Fibroblast of the conjunctiva (primary cell): ENCODE measurements around the gene RBSN.
A peak's percentile ranks its signal among the peaks of the same experiment; 100 is the strongest.
"Not testable (repeated sequence)": the region's sequence is repeated elsewhere in the genome, so short reads cannot be mapped to it uniquely, and the experiment has no call there.

Experiments
- DNase-seq: peaks from one replicate; pipeline ENCODE4 v3.0.0-alpha.2; 2010; ENCODE audit warnings: low read depth

The RBSN gene

GRCh38 chr3:15098503-15099363 is at the start of gene RBSN:
RBSN (minus strand) TSS chr3:15099148; CDS start chr3:15096120, 3,028 bp downstream.
- peak; percentile 85 for DNase-seq

DNA sequence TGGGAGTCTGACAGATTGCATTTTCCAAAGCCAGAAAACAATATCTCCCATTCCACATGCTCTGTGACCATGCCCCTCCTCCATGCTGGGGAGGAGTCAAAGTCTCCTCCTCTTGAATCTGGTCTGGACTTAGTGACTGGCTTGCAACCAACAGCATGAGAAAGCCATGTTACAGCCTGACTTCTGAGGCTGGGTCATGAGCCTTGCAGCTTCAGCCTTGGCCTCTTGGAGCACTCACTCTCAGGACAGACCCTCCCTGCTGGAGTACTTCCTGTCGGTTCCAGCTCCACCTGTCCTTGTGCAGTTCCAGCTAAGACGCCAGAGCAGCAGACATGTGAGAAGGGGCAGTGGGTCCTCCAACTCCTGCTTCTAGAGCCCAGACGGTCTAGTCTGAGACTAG is 49.7 kb upstream of the RBSN start:
- DNase-seq: peak; percentile 3

DNA sequence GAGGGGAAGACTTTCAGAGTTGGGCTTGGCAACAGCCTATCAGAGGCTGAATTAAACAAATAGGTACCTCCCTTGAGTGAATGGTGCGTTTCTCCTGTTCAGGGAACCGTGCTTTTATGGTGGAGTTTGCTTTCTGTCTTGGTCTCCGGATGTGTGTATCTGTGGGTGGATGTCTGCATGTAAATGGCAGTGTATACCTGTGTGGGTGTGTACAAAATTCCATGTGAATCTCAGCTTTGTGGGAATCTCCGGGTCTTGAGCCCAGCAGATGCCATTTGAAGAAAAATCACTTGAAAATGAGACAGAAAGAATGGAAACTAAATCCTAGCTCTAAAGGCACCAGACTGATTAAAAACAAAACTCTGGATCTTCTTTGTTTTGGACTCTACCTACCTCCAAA is 37.9 kb upstream of the RBSN start:
- not testable (repeated sequence) for DNase-seq

DNA sequence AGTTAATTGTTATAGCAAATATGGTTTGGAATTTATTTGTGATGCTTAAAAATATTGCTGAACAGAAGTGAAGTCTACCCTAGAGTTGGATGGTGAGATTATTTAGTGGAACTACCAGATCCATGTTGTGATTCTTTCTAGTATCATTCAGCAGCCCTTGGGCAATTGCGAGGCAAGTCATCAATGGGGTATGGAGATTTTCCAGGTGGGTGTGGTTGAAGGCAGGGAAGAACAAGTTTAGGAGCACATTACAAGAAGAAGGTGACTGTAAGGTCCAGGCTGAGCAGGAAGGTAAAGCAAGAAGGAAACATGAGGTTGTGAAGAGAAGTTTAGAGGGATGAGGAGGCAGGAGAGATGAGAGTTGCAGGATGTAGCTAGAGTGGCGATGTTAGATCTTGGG is 36.0 kb upstream of the RBSN start:
- DNase-seq: not testable (repeated sequence)

GRCh38 chr3:15128403-15128802 is 29.5 kb upstream of the RBSN start:
- DNase-seq: not testable (repeated sequence)

- not testable (repeated sequence) for DNase-seq
These were observed 28.0 kb upstream of the RBSN start for GRCh38 chr3:15126975-15127374.

DNA sequence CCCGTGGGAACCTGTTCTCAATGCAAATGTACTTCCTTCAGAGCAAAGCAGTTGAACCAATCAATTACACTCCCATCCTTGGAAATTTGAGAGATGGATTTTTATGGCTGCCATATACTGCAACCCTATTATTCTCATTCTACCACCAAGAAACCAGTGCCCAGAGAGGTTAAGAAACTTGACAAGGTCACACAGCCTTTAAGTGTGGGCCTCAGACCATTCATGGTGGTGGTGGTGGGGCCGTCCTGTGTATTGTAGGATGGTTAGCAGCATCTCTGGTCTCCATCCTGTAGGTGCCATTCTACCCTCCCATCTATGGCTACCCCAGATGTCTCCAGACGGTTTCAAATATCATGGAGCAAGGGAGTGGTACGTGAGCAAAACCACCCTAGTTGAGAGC is 23.4 kb upstream of the RBSN start:
- DNase-seq: no peak

- no peak for DNase-seq
These were observed 23.0 kb upstream of the RBSN start for GRCh38 chr3:15121936-15122335.

DNA sequence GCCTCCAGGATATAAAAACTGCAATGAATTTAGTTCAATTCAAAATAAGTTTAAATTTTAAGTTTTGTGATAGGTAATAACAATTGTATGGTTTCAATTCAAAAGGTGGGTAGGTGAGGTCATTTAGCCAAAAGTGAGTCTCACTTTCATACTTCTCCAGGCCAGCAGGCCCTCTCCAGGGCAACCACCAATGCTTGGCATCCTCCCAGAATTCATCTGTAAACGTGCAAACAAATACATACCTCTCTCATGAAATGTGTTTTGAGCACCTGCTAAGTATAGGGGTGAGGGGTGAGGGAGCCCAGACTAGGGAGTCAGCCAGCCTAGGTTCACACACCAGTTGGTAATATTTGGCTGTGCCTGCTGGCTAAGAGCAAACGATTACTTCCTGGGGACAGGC is 22.0 kb upstream of the RBSN start:
- no peak for DNase-seq

DNA sequence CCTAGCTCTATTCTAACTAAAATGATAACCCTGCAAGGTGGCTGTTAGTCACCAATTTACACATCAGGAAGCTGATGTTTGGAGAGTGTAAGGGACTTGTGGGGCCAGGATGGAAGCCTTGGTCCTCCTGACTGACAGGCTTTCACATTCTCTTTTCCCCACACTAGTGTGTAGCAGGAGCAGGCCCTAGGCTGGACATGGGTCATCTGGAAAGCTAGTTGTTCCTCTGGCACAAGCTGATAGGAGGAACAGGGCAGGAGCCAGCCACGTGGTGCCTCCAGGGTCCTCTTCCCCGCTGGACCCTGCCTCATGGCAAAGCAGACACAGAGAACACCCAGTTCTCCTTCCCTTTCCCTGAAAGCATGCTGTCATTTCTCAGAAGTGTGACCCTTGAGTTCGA is 18.1 kb upstream of the RBSN start:
- DNase-seq: no peak

DNA sequence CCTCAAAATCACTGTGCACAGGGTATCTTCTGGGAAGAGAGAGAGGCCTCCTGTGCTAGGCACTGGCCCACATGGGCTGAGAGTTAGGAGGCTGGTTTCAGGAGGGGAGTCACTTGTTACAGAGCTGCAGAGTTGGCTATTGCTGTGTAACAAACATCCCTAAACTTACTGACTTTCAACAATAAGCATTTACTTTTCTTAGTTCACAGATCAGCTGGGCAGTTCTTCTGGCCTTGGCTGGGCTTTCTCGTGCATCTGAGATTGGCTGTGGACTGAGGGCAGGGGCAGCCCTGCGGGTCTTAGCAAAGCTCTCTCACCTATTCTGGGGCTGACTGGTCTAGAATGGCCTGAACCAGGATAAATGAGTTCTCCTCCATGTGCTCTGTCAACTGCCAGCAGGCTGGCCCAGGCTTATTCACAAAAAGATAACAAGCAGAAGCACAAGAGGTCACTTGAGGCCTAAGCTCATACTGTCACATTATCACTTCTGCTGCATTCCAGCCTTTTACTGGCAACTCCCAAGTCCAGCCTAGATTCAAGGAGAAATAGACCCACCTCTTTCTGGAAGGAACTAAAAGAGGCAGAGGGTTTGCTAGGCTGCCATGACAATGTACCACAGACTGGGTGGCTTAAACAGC is 17.2 kb upstream of the RBSN start:
- no peak for DNase-seq

GRCh38 chr3:15114466-15115358 is 15.8 kb upstream of the RBSN start:
- DNase-seq: no peak

- DNase-seq: no peak
These were observed 14.9 kb upstream of the RBSN start for GRCh38 chr3:15113884-15114283.

- DNase-seq: no peak
These were observed 14.5 kb upstream of the RBSN start for GRCh38 chr3:15113471-15113870.

GRCh38 chr3:15112011-15112410 is 13.1 kb upstream of the RBSN start:
- no peak for DNase-seq

- DNase-seq: no peak
These were observed 11.3 kb upstream of the RBSN start for GRCh38 chr3:15110206-15110605.

- DNase-seq: no peak
These were observed 9.9 kb upstream of the RBSN start for GRCh38 chr3:15108869-15109268.

- DNase-seq: peak; percentile 68
These were observed 9.2 kb upstream of the RBSN start for GRCh38 chr3:15108082-15108545.

DNA sequence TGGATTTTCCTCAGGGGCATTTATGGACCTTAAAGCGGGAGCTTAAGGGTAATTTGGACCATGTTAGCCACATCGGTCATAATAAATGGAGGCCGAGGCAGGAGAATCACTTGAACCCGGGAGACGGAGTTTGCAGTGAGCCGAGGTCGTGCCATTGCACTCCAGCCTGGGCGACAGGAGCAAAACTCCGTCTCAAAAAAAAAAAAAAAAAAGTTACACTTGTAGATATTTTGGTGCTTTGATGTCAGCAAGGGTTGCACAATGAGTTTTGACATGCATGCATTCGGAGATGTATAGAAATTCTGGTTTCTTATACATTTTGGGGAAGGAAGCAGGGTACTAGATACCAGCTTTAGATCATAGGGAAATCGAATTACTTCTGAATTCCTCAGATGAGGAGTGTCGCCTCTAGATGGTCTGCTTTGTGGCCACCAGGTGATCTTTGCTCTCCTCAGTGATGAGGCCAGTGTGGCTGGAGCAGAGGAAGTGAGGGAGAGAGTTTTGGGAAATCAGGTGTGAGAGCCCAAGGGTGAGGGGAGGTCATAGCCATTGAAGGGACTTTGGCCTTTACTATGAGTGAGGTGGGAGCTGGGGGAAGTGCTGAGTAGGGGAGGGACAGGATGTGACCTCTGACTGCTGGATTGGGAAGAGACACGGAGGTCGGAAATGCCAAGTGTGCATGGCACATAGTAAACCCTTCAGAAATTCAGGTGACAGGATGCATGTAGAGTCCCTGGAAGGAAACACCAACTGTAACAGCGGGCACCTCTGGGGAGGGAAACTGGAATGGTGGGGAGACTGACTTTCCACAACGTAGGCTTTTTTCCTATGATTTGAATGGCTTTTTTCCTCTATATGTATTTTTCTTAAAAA is 8.4 kb upstream of the RBSN start:
- no peak for DNase-seq

GRCh38 chr3:15102836-15103235 is 3.9 kb upstream of the RBSN start:
- DNase-seq: no peak

GRCh38 chr3:15102256-15102655 is 3.3 kb upstream of the RBSN start:
- DNase-seq: no peak
